Measurements from ENCODE around the gene CCDC158.
A peak's percentile ranks its signal among the peaks of the same experiment; 100 is the strongest.

CCDC158 gene

GRCh38 chr4:76445911-76446310 lies 25.0 kb upstream of the CCDC158 start:
- DNase-seq (ENCODE audit: low read depth) = no peak
- TF ChIP-seq CTCF (IDR thresholded peaks at IDR 0.05; ENCODE audit: low read length, missing control alignments) = no peak
- H3K4me3 ChIP-seq (replicated peaks; ENCODE audit: low read depth, low read length) = no peak overlapping the region

GRCh38 chr4:76443376-76443775 lies 22.4 kb upstream of the CCDC158 start:
- DNase-seq (ENCODE audit: low read depth) = no peak
- no peak for TF ChIP-seq CTCF (IDR thresholded peaks at IDR 0.05; ENCODE audit: low read length, missing control alignments)
- H3K4me3 ChIP-seq (replicated peaks; ENCODE audit: low read depth, low read length) = no peak overlapping the region

GRCh38 chr4:76442807-76443206 lies 21.9 kb upstream of the CCDC158 start:
- no peak for DNase-seq (ENCODE audit: low read depth)
- no peak for TF ChIP-seq CTCF (IDR thresholded peaks at IDR 0.05; ENCODE audit: low read length, missing control alignments)
- H3K4me3 ChIP-seq (replicated peaks; ENCODE audit: low read depth, low read length) = no peak overlapping the region

GRCh38 chr4:76441881-76442280 lies 20.9 kb upstream of the CCDC158 start:
- no peak for TF ChIP-seq CTCF (IDR thresholded peaks at IDR 0.05; ENCODE audit: low read length, missing control alignments)
- H3K4me3 ChIP-seq (replicated peaks; ENCODE audit: low read depth, low read length) = no peak overlapping the region
- DNase-seq (ENCODE audit: low read depth) = no peak

GRCh38 chr4:76439491-76439890 lies 18.6 kb upstream of the CCDC158 start:
- H3K4me3 ChIP-seq (replicated peaks; ENCODE audit: low read depth, low read length) = no peak overlapping the region
- no peak for DNase-seq (ENCODE audit: low read depth)
- TF ChIP-seq CTCF (IDR thresholded peaks at IDR 0.05; ENCODE audit: low read length, missing control alignments) = no peak

GRCh38 chr4:76435528-76436319 lies 14.8 kb upstream of the CCDC158 start:
- DNase-seq (ENCODE audit: low read depth) = no peak
- H3K4me3 ChIP-seq (replicated peaks; ENCODE audit: low read depth, low read length) = peak overlapping the region; percentile 30
- no peak for TF ChIP-seq CTCF (IDR thresholded peaks at IDR 0.05; ENCODE audit: low read length, missing control alignments)

All from fibroblast of pulmonary artery (primary cell).